ENCODE measurements around the gene FZD7. TPM values are rescaled to one million over a fixed set of nuclear protein-coding genes. Genes with fewer than 3 reads are reported as not detected.

The FZD7 gene
- total and polyA plus RNA-seq, 9 of the 15 experiments (the other 6 are each of a cell fraction or from before 2014, with no cell fraction given), result 0.11 to 2.4 (median 0.69) TPM

- TF ChIP-seq ATF6 (CRISPR knock-in tag; IDR thresholded peaks at IDR 0.05) (no peak), ZNF143 (CRISPR knock-in tag; IDR thresholded peaks at IDR 0.05) (no peak), LEF1 (IDR thresholded peaks at IDR 0.05) (no peak), SMAD4 (CRISPR knock-in tag; conservative IDR thresholded peaks at IDR 0.05) (peak; percentile 71; the same call in 1 of the 2 replicates), CTBP1 (IDR thresholded peaks at IDR 0.05; ENCODE audit: borderline replicate concordance) (peak; percentile 56), SNRNP70 (optimal IDR thresholded peaks at IDR 0.05; ENCODE audit: low read depth, low read length) (no peak), FOXK2 (conservative IDR thresholded peaks at IDR 0.05 in 1 of 2, IDR thresholded peaks at IDR 0.05 in 1 of 2; ENCODE audit: low read depth in 2 of 2) (no peak), ZNF780A (CRISPR knock-in tag; IDR thresholded peaks at IDR 0.05) (no peak), SRSF9 (IDR thresholded peaks at IDR 0.05; ENCODE audit: borderline replicate concordance, low read depth, low read length) (no peak), MCM7 (IDR thresholded peaks at IDR 0.05) (no peak), NCOA6 (IDR thresholded peaks at IDR 0.05) (peak; percentile 79), ZNF766 (CRISPR knock-in tag; conservative IDR thresholded peaks at IDR 0.05) (no peak), TBL1XR1 (IDR thresholded peaks at IDR 0.05; ENCODE audit: low read length in 2 of 2) (no peak), U2AF1 (optimal IDR thresholded peaks at IDR 0.05; ENCODE audit: low read depth, low read length) (no peak), E2F8 (IDR thresholded peaks at IDR 0.05; ENCODE audit: low read depth, partially characterized antibody) (no peak), TBP (optimal IDR thresholded peaks at IDR 0.05; ENCODE audit: low read depth, low read length) (peak; percentile 16), MCM2 (IDR thresholded peaks at IDR 0.05; ENCODE audit: low read depth) (no peak), CHD4 (IDR thresholded peaks at IDR 0.05; ENCODE audit: insufficient read depth, insufficient replicate concordance, low read depth, low read length, poor library complexity, severe bottlenecking) (no peak), NCOA1 (IDR thresholded peaks at IDR 0.05; ENCODE audit: low read depth) (no peak), DACH1 (IDR thresholded peaks at IDR 0.05; ENCODE audit: partially characterized antibody) (no peak)
- TF ChIP-seq, protein P1, sequence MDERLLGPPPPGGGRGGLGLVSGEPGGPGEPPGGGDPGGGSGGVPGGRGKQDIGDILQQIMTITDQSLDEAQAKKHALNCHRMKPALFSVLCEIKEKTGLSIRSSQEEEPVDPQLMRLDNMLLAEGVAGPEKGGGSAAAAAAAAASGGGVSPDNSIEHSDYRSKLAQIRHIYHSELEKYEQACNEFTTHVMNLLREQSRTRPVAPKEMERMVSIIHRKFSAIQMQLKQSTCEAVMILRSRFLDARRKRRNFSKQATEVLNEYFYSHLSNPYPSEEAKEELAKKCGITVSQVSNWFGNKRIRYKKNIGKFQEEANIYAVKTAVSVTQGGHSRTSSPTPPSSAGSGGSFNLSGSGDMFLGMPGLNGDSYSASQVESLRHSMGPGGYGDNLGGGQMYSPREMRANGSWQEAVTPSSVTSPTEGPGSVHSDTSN (CRISPR knock-in tag; IDR thresholded peaks at IDR 0.05; ENCODE audit: low read depth), result no peak
- TF ChIP-seq, protein P1 (tag; conservative IDR thresholded peaks at IDR 0.05; ENCODE audit: low read depth), result no peak
These were observed at the start of gene FZD7 (continued) for GRCh38 chr2:202033317-202034248.

Measured in K562 (cell line).